DMS53 treated with DMSO at 0.1 percent for 48 hours (cell line): ENCODE results near the gene OSBPL6.

Source experiments
- DNase-seq: peaks from one replicate; lab custom pipeline; 2025; ENCODE audit not compliant: unreplicated experiment; lab: John Stamatoyannopoulos, UW

Gene OSBPL6

GRCh38 chr2:178269438-178270224 lies 75.3 kb downstream of the OSBPL6 start:
- no peak for DNase-seq

- DNase-seq: no peak
Observed at GRCh38 chr2:178270338-178270737, 76.0 kb downstream of the OSBPL6 start.

- no peak for DNase-seq
Observed at GRCh38 chr2:178271094-178271493, 76.8 kb downstream of the OSBPL6 start.

DNA sequence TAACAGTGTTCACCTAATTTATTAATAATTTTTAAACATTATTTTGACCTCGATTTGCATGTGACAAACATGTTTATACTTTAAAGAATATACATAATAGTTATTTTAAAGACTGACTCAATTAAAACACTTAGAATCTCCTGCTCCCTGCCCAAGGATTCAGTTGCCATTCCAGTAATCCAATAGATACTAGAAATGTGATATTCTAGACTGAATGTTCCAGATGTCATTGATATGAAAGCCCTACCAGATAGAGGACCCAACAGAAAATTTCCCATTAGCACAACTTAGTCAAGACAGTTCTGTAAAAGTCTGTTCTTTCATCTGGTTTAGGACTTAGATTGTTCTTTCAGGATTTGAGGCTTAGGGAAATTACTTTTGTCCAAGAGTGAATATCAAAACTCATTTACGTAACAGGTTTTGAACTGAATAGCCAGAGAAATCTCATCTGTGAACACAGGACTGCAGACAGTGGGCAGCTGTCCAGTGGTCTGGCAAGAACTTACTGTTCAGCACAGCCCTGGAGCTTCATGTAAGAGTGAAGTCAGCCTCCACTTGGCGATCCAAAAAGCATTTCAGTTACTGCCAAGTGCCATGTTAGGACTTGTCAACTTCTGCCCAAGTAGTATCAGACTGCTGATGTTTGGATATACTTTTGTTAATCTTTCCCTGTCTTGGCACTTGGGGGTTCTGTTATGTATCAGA lies 77.5 kb downstream of the OSBPL6 start:
- no peak for DNase-seq

GRCh38 chr2:178273787-178274360 lies 79.6 kb downstream of the OSBPL6 start:
- no peak for DNase-seq

- no peak for DNase-seq
Observed at GRCh38 chr2:178275600-178275999, 81.3 kb downstream of the OSBPL6 start.

DNA sequence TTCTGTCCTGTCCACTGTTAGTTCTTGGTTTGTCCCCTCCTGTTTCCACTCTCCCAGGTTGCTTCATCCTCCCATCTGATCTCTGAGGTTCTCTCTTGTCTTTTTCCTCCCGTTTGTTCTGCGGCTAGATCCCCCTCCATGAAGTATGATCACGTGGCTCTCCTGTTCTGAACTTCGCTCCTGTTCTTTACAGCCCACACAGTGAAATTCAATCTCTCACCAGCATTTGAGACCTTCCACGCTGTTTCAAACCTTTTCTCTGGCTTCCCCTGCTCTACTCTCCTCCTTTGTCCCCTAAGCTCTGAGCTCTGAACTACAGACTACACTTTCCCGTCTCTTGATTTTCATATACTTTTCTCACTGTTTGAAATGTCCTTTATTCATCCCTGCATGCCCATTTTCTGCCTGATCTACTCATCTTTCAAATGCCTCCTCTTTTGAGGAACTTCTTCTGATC lies 83.5 kb downstream of the OSBPL6 start:
- DNase-seq: no peak

DNA sequence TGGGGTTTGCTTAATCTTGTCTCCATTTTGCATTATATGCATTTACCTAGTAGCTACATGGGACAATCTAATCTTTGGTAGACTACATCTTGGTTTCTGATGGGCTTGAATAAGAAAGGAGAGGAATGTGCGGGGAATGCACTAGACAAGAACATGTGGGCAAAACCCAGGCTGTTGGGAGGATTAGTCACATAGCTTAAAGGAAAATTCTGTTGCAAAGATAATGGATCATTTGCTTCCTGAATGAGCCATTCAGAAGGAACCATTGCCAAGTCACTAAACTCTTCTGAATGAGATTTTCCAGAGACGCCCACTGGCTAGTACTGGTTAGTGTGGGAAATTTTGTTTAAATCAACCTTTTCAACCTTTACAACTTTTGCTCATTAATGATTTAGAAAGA lies 84.8 kb downstream of the OSBPL6 start:
- DNase-seq: no peak

GRCh38 chr2:178279636-178280035 lies 85.3 kb downstream of the OSBPL6 start:
- no peak for DNase-seq

GRCh38 chr2:178280244-178280852 lies 86.0 kb downstream of the OSBPL6 start:
- peak; percentile 60 for DNase-seq

DNA sequence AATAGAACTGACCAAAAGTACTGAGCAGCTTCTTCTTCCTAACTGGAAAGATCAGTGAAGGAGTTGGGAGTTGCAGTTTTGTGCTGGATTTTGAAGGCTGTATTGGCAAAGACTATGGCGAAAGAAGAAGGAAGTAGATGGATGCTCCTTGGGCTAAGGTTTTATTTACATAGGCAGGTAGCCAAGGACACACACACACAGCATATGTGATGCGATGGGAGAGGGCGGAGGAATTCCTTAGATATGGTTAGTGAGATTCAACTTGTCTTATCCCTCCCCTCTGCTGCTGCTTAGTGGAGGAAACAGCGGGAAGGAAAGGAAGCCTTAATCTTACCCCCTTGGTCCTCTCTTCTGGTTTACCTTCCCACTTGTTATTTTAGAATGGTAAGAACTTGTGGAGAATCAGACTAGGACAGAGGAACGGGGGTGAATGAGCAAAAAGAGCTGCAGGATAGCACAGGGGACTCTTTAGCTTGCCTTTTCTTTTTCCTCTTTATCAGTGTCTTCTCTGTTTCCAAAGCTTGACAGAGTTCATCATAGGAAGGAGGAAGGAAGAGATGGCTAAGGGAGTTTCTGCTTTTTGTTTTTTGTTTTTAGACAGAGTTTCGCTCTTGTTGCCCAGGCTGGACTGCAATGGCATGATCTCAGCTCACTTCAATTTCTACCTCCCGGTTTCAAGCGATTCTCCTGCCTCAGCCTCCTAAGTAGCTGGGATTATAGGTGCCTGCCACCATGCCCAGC lies 87.9 kb downstream of the OSBPL6 start:
- no peak for DNase-seq

DNA sequence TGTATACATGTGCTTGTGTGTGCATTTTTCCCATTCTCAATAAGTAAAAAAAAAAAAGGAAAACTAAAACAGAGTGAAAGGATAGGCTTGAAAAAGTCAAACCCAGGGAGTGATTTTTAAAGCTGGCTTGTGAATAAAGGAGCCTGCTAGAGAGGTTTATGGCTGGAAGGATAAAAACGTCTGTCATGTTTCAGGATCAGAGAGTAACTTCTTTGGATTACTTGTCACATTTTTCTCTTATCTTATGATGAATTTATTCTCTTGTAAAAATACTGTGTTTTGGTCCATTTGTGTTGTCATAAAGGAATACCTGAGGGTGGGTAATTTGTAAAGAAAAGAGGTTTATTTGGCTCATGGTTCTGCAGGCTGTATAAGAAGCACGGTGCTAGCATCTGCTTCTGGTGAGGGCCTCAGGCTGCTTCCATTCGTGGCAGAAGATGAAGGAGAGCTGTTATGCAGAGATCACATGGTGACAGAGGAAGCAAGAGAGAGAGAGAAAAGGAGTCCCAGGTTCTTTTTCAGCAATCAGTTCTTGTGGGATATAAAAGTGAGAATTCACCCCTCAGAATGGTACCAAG lies 89.1 kb downstream of the OSBPL6 start:
- no peak for DNase-seq

- no peak for DNase-seq
Observed at GRCh38 chr2:178284613-178285286, 90.4 kb downstream of the OSBPL6 start.

DNA sequence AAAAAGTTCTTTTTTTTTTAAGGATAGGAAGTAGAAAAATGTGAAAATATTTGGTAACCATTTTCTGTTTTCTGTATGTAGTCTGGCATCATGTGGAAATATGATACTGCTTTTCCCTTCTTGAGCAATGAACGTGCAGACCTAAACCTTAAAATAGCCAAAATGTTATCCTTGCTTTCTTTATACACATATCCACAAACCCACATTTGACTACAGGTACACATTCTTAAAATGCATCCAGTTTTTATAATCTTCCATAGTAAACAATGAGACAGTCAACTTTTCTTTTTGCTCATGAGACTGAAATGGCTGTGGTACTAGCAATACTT lies 90.9 kb downstream of the OSBPL6 start:
- no peak for DNase-seq

GRCh38 chr2:178286636-178287035 lies 92.3 kb downstream of the OSBPL6 start:
- no peak for DNase-seq

DNA sequence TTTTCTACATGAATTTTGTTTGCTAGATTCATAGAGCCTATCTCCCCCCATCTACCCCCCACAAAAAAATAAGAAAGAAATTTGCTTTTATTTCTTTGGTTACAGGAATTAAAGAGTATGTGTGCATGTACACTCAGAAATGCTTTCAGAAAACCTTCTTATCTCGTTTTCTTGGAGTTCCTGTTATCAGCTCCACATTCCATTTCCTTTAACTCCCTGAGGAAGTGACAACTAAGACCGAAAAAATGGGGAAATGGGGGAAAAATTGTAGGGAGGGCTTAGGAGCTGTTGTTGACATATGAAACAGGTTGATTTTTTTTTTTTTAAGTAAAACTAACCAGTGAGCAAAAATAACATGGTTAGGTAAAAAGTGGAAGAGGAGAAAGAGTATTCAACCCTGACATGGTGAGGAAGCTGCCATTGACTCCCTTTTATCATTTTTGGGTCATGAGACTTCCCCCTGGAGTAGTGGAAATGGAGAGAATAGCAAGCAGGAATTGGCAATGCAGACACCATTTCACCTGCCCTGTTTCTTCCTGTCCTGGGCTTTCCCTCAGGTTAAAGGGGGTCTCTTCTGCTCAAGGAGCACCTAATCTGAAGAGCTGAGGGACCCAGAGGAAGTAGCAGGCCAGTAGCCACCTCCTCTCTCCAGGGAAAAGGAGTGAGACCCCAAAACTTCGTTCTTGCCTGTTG lies 93.5 kb downstream of the OSBPL6 start:
- DNase-seq: no peak

DNA sequence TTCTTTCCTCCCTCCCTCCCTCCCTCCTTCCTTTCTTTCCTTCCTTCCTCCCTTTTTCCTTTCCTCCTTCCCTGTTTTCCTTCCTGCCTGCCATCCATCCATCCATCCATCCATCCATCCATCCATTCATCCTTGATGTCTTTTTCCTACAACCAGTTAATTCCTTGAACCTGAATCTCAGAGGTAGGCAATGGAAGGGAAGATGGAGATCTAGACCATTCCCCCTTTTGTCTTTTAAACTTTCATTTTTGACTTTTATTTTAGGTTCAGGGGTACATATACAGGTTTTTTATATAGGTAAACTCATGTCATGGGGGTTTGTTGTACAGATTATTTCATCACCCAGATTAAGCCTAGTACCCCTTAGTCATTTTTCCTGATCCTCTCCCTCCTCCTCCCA lies 97.4 kb downstream of the OSBPL6 start:
- no peak for DNase-seq

DNA sequence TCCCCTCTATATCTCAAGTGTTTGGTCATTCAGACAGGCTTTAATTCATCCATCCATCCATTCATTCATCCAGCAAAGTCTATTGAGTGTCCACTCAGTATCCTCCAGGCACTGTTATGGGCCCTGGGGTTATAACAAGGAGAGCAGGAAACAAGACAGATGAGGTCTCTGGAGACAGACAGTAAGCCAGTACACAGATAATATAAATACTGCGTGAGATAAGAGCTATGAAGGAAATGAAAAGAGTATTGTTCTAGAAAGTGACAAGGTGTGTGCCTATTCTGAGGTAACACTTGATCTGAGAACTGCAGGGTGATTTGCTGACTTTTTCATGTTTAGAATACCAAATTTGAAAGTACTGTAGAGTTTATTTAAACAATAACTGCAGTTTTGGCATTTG lies 98.3 kb downstream of the OSBPL6 start:
- no peak for DNase-seq

DNA sequence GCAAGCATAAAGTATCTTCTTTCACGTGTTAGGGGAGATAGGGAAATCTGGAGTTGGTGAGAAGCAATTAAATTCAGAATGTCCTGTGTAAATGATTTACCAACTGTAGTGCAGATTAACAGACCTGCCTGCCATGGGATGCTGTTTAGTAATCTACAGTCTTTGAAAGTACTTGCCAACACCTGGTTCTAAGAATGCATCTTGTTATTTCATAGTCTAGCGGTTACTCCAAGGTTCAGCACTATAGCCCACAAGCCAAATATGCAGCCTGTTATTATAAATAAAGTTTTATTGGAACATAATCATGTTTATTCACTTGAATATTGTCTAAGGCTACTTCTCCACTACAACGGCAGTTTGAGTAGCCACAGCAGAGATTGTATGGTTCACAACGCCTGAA lies 100.8 kb downstream of the OSBPL6 start:
- DNase-seq: peak; percentile 15

- no peak for DNase-seq
Observed at GRCh38 chr2:178295906-178296305, 101.6 kb downstream of the OSBPL6 start.
